ENCODE measurements around the gene UBE2L5.

The UBE2L5 gene

DNA sequence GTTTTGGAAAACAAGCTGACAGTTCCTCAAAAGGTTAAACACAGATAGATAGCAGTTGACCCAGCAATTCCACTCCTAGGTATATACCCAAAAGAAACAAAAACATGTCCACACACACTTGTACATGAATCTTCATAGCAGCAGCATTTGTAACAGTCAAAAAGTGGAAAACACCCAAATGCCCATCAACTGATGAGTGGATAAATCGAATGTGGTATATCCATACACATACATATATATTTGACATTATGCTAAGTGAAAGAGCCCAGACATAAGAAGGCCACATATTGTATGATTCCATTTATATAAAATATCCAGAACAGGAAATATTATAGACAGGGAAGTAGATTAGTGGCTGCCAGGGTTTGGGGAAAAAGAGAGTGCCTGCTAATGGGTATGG, 51.4 kb downstream of the UBE2L5 start:
- no peak for DNase-seq (ENCODE audit: low read depth, low spot score)

DNA sequence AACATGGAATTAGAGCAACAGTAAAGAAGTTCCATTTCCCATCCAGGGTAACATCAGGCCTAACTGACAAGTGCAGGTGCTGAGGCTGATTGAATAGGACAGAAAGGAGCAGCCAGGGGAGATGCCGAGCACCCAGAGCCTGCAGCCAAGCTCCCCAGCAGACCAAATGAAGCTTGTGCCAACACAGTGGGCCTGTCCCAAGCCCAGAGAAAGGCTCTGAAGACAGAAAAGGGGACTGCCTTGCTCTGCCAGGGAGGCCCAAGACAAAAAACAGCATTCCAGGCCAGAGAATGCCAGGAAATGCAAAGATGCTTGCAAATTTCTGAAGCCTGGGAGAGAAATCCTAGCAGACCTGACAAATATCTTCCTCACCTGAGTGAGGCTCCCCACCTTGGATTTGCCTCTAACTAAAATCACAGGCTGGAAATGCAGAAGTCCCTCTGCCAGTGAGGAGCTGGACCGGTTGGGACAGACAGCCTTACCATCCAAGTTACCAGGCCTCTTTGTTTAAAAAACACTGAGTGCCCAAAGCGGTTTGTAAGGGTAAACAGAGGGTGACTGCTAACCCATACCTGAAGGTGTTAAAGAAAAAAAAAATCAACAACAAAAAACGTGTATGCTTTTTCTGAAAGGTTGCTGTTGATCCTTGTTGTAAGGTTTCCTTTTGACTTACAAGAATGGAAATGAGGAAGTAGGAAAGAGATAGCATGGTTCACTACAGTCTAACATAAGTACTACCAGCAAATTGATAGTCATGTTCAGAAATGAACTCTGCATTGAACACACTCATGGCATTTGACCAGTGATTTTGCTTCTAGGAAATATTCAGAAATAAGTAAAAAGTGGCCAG, 55.3 kb downstream of the UBE2L5 start:
- no peak for DNase-seq (ENCODE audit: low read depth, low spot score)
